DOHH2 (cell line): ENCODE results near the gene TSPAN12.

ENCODE experiments used
- H3F3A ChIP-seq: fragments of 200-600 bp; sonication (generic), shearing (Covaris generic); 2 replicates; pipeline ENCODE4 v1.6.0; 2016; ENCODE audit warnings: antibody characterized with exemption, mild to moderate bottlenecking; ENCODE audit not compliant: control insufficient read depth, insufficient read depth
- H3K27ac ChIP-seq: fragments of 200-600 bp; sonication (generic); 2 replicates; pipeline ENCODE4 v1.5.1; 2014; ENCODE audit warnings: low read depth, mild to moderate bottlenecking, low read length, moderate library complexity
- H3K27me3 ChIP-seq: fragments of 200-600 bp; sonication (generic); 2 replicates; pipeline ENCODE4 v1.6.1; 2014; ENCODE audit warnings: mild to moderate bottlenecking, low read length, mixed read lengths; ENCODE audit not compliant: control insufficient read depth
- H3K36me3 ChIP-seq: fragments of 200-600 bp; sonication (generic); 2 replicates; pipeline ENCODE4 v1.6.1; 2014; ENCODE audit warnings: mild to moderate bottlenecking, low read length, moderate library complexity, mixed read lengths; ENCODE audit not compliant: control insufficient read depth
- H3K4me1 ChIP-seq: fragments of 200-600 bp; sonication (generic); 2 replicates; pipeline ENCODE4 v1.6.1; 2014; ENCODE audit warnings: mild to moderate bottlenecking, low read length, mixed read lengths; ENCODE audit not compliant: control insufficient read depth
- H3K4me2 ChIP-seq: fragments of 200-600 bp; sonication (generic); 2 replicates; pipeline ENCODE4 v1.6.0; 2014; ENCODE audit warnings: mild to moderate bottlenecking, low read length, moderate library complexity
- H3K4me3 ChIP-seq: fragments of 200-600 bp; sonication (generic); 2 replicates; pipeline ENCODE4 v1.5.1; 2014; ENCODE audit warnings: mild to moderate bottlenecking, low read length, mixed read lengths
- H3K79me2 ChIP-seq: fragments of 200-600 bp; sonication (generic); 2 replicates; pipeline ENCODE4 v1.6.1; 2014; ENCODE audit warnings: mild to moderate bottlenecking, low read length, mixed read lengths; ENCODE audit not compliant: control insufficient read depth
- H3K9me2 ChIP-seq: fragments of 200-600 bp; sonication (generic); replicated peaks from 2 replicates; pipeline ENCODE4 v1.6.1; 2014; ENCODE audit warnings: mild to moderate bottlenecking, low read length, mixed read lengths; ENCODE audit not compliant: control insufficient read depth
- H3K9me3 ChIP-seq: fragments of 200-600 bp; sonication (generic); 2 replicates; pipeline ENCODE4 v1.6.1; 2014; ENCODE audit warnings: antibody characterized with exemption, low read length, mixed read lengths; ENCODE audit not compliant: control insufficient read depth, insufficient read depth
- H4K20me1 ChIP-seq: fragments of 200-600 bp; sonication (generic); 2 replicates; pipeline ENCODE4 v1.6.0; 2014; ENCODE audit warnings: low read depth, mild to moderate bottlenecking, antibody characterized with exemption, low read length, moderate library complexity; ENCODE audit not compliant: control insufficient read depth, insufficient read depth
- EZH2phosphoT487 ChIP-seq: fragments of 200-600 bp; sonication (generic); IDR thresholded peaks from 2 replicates; pipeline ENCODE4 v1.6.1; 2017; ENCODE audit warnings: borderline replicate concordance, mild to moderate bottlenecking, antibody characterized with exemption, low read length, moderate library complexity, mixed read lengths
- TF ChIP-seq, protein P1 (sequence below): fragments of 200-600 bp; sonication (generic); IDR thresholded peaks from one replicate; pipeline ENCODE4 v1.5.1; 2014; ENCODE audit warnings: antibody characterized with exemption, mild to moderate bottlenecking, low read depth, low read length; ENCODE audit not compliant: poor library complexity, severe bottlenecking

The TSPAN12 gene

DNA sequence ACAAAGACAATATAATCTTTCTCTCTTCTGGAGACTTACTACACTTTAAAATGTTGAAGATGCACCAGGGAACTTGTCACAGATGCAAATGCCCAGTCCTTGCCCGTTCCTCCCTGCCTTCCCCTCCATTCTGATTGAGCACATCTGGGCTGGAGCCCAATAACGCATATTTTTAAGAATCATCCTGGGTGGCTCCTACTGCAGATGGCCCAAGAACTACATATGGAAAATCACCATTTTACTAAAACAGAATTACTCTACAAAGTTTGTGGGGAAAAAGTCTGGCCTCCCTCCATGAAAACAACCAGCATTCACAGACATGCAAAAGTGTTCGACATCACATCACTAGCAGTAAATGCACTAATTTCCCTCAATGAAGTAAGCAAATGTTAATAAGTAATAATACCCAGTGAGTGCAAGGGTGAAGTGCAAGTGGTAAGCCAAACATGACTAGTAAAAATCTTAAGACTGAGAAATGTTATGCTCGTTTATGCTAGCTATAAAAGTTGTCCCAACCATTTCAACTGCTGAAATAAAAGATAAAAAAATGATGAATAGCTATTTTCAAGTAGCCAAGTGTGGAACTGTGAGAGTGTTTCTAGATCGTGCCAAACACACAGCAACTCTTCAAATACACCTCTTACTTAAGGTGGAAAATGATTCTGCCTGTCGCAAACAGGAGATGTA, 43.5 kb downstream of the TSPAN12 start:
- Histone ChIP-seq H3K4me3 (no peak overlapping the region), H4K20me1 (no peaks in the 10 kb centered on the region), H3K9me3 (no peaks in the 10 kb centered on the region), H3K27me3 (peaks cover 13% of the 10 kb centered on the region; the same call in 1 of the 2 replicates), H3K36me3 (no peaks in the 10 kb centered on the region), H3K4me2 (no peak overlapping the region), H3K9me2 (no peaks in the 10 kb centered on the region), H3K79me2 (no peaks in the 10 kb centered on the region), H3K27ac (no peak overlapping the region), H3F3A (no peaks in the 10 kb centered on the region), H3K4me1 (no peaks in the 10 kb centered on the region)
- TF ChIP-seq, protein P1, sequence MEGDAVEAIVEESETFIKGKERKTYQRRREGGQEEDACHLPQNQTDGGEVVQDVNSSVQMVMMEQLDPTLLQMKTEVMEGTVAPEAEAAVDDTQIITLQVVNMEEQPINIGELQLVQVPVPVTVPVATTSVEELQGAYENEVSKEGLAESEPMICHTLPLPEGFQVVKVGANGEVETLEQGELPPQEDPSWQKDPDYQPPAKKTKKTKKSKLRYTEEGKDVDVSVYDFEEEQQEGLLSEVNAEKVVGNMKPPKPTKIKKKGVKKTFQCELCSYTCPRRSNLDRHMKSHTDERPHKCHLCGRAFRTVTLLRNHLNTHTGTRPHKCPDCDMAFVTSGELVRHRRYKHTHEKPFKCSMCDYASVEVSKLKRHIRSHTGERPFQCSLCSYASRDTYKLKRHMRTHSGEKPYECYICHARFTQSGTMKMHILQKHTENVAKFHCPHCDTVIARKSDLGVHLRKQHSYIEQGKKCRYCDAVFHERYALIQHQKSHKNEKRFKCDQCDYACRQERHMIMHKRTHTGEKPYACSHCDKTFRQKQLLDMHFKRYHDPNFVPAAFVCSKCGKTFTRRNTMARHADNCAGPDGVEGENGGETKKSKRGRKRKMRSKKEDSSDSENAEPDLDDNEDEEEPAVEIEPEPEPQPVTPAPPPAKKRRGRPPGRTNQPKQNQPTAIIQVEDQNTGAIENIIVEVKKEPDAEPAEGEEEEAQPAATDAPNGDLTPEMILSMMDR, result no peak
- TF ChIP-seq EZH2phosphoT487, result no peak

DNA sequence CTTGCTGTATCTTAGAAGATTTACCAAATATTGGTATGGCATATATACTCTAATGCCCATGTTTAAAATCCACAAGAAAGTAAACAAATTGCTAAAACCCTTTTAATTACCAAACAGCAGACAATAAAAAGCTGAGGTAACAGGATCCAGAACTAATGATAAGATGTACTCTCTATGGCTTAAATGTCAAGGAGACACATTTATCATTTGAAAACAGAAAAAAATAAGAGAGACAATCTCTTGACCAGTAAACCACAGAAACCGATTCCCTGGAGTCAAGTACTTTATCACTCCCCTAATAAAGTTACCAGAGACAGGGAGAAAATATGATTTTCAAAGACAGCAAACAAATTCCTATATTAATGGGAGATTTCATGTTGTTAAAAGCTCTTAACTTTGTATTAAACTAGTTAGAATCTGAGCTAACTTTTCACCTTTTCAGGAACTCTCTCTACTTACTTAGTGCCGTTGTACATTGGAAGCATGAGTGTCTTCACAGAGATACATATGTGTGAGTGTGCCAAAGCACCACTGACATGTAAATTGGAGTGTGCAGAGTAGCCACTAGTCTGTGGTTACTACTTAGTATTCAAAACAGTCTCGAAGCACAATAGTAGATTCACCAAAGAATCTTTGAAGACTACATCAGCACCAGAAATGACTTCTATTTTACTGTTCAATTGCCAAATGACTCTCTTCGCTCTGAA, 44.2 kb downstream of the TSPAN12 start:
- Histone ChIP-seq H3K9me3 (no peaks in the 10 kb centered on the region), H4K20me1 (no peaks in the 10 kb centered on the region), H3K4me3 (no peak overlapping the region), H3K27me3 (peaks cover 13% of the 10 kb centered on the region; the same call in 1 of the 2 replicates), H3K4me2 (no peak overlapping the region), H3K9me2 (no peaks in the 10 kb centered on the region), H3K4me1 (no peaks in the 10 kb centered on the region), H3F3A (no peaks in the 10 kb centered on the region), H3K27ac (no peak overlapping the region), H3K36me3 (no peaks in the 10 kb centered on the region), H3K79me2 (no peaks in the 10 kb centered on the region)
- TF ChIP-seq, protein P1, result no peak
- no peak for TF ChIP-seq EZH2phosphoT487

DNA sequence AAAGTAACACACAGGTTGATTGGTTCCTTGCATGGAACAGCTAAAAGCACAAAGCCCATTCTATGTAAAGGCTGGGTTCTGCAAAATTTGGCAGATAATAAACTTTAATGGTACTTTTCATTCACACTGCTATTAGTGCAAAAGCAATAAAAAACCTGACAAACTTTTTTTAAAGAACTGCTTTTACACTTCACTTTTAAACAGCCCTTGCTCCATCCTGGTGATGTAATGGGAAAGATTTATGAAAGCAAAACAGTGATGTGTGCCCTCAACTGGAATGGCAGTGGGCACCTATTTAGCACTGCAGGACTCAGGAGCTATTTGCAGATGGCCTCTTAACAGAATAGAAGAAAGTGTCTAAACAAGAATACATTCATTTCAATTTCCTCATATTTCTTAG, 44.9 kb downstream of the TSPAN12 start:
- no peaks in the 10 kb centered on the region for H3K9me3 ChIP-seq
- TF ChIP-seq, protein P1, result no peak
- no peak for TF ChIP-seq EZH2phosphoT487
- no peak overlapping the region for H3K4me2 ChIP-seq
- H3F3A ChIP-seq, result no peaks in the 10 kb centered on the region
- H3K36me3 ChIP-seq, result no peaks in the 10 kb centered on the region
- no peaks in the 10 kb centered on the region for H3K79me2 ChIP-seq
- no peaks in the 10 kb centered on the region for H3K4me1 ChIP-seq
- H3K4me3 ChIP-seq, result no peak overlapping the region
- peaks cover 13% of the 10 kb centered on the region; the same call in 1 of the 2 replicates for H3K27me3 ChIP-seq
- H4K20me1 ChIP-seq, result no peaks in the 10 kb centered on the region
- no peak overlapping the region for H3K27ac ChIP-seq
- H3K9me2 ChIP-seq, result no peaks in the 10 kb centered on the region
